Measurements from ENCODE around the gene HCFC1.

HCFC1 gene

DNA sequence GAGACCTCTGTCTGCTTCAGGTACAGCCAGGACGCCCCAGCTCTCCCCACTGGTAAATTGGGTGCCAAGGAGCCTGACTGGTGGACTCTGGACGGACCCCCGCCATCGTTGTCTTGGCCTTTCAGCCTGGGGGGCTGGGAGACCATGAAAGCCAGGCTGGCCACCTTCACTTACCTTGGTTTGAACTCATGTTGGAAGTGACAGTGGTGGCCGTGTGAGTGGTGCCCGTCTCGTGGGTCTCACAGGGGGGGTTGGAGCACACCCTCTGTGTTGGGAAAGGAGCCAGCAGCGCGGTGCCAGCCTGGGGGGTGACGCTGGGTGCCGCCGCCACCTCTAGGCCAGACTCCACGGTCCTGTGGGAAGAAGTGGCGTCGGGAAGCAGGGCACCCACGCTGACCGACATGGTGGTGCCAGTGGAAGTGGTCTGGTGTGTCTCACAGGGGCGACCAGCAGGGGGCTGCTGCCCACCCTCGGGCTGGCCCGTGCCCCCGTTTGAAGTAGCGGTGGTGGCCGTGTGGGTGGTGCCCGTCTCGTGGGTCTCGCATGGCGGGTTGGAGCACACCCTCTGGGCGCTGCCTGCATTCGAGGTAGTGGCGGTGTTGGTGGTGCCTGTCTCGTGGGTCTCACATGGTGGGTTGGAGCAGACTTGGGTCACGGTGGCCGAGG, 17.6 kb downstream of the HCFC1 start:
- Histone ChIP-seq H3K27ac (ENCODE audit: low read length) (no peak overlapping the region), H3K27me3 (ENCODE audit: low read depth, low read length) (no peaks in the 10 kb centered on the region), H3K4me1 (ENCODE audit: control insufficient read depth in 1 of 2, insufficient read depth in 2 of 2, low read length in 2 of 2) (peaks cover 0 to 22% of the 10 kb centered on the region in 2 donors), H3K9me3 (ENCODE audit: control insufficient read depth in 1 of 2, low read length in 2 of 2) (no peaks in the 10 kb centered on the region), H3K4me3 (ENCODE audit: low read depth in 1 of 2, low read length in 2 of 2) (peak overlapping the region in 1 of 2 donors; percentile 14), H3K36me3 (ENCODE audit: control insufficient read depth in 1 of 2, insufficient read depth in 2 of 2, low read length in 2 of 2) (peaks cover 8 to 56% of the 10 kb centered on the region in 2 donors)

GRCh38 chrX:153953342-153953830, 18.2 kb downstream of the HCFC1 start:
- H3K27me3 ChIP-seq (ENCODE audit: low read depth, low read length) = no peaks in the 10 kb centered on the region
- peak overlapping the region; percentile 73 for H3K27ac ChIP-seq (ENCODE audit: low read length)
- peaks cover 5 to 50% of the 10 kb centered on the region in 2 donors for H3K36me3 ChIP-seq (ENCODE audit: control insufficient read depth in 1 of 2, insufficient read depth in 2 of 2, low read length in 2 of 2)
- peaks cover 0 to 27% of the 10 kb centered on the region in 2 donors for H3K4me1 ChIP-seq (ENCODE audit: control insufficient read depth in 1 of 2, insufficient read depth in 2 of 2, low read length in 2 of 2)
- no peaks in the 10 kb centered on the region for H3K9me3 ChIP-seq (ENCODE audit: control insufficient read depth in 1 of 2, low read length in 2 of 2)
- peak overlapping the region in 1 of 2 donors; percentile 14 for H3K4me3 ChIP-seq (ENCODE audit: low read depth in 1 of 2, low read length in 2 of 2)

DNA sequence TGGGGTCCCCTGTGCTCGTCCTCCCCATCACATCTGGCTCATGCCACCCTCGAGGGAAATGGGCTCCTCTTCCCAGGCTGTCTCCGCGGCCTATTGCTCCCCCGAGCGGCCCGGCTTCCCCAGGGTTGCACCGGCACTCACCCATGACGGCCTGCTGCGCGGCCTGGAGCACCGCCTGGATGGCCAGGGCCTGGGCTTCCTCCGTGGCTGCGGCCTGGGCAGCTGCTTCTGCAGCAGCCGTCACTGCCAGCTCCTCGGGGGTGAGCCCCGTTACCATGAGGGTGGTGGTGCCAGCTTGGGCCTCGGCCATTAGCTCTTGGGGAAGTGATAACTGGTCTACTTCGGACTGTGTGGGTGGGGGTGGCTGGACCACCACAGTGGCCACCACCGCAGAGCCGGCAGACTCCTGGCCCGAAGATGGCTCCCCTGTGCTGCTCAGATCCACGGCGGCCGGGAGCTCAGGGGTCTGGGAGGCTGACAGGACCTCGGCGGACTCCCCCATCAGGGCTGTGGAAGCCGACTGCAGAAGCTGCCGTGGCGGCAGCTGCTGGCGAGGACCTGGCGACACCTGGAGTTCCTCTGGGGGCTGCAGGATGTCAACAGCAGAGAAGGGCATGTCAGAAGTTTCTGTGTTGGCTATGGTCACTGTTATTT, 19.1 kb downstream of the HCFC1 start:
- H3K4me1 ChIP-seq (ENCODE audit: control insufficient read depth in 1 of 2, insufficient read depth in 2 of 2, low read length in 2 of 2) = peaks cover 0 to 36% of the 10 kb centered on the region in 2 donors
- no peak overlapping the region for H3K4me3 ChIP-seq (ENCODE audit: low read depth in 1 of 2, low read length in 2 of 2)
- H3K36me3 ChIP-seq (ENCODE audit: control insufficient read depth in 1 of 2, insufficient read depth in 2 of 2, low read length in 2 of 2) = peaks cover 0 to 42% of the 10 kb centered on the region in 2 donors
- H3K27ac ChIP-seq (ENCODE audit: low read length) = peak overlapping the region; percentile 73
- no peaks in the 10 kb centered on the region for H3K27me3 ChIP-seq (ENCODE audit: low read depth, low read length)
- H3K9me3 ChIP-seq (ENCODE audit: control insufficient read depth in 1 of 2, low read length in 2 of 2) = no peaks in the 10 kb centered on the region

- Histone ChIP-seq H3K36me3 (ENCODE audit: control insufficient read depth in 1 of 2, insufficient read depth in 2 of 2, low read length in 2 of 2) (peaks cover 0 to 35% of the 10 kb centered on the region in 2 donors), H3K27ac (ENCODE audit: low read length) (no peak overlapping the region), H3K4me3 (ENCODE audit: low read depth in 1 of 2, low read length in 2 of 2) (no peak overlapping the region), H3K9me3 (ENCODE audit: control insufficient read depth in 1 of 2, low read length in 2 of 2) (no peaks in the 10 kb centered on the region), H3K4me1 (ENCODE audit: control insufficient read depth in 1 of 2, insufficient read depth in 2 of 2, low read length in 2 of 2) (peaks cover 0 to 42% of the 10 kb centered on the region in 2 donors), H3K27me3 (ENCODE audit: low read depth, low read length) (no peaks in the 10 kb centered on the region)
Measured at GRCh38 chrX:153951683-153952372, 19.8 kb downstream of the HCFC1 start.

DNA sequence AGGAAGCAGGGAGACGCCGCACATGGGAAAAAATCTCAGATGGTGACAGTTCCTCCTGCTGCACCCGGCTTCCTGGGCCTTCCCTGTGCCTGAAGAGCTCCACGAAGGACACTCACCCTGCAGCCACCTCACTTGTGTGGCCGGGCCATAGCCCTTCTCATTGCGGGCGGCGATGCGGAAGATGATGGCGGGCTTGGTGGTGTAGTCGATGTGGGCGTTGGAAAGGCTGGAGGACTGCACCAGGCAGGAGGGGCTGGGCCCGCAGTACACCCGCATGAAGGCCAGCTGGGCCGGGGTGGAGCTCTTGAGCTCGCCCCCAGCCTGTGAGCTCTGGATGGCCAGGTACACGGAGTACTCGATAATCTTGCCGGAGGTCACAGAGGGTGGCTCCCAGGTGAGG, 21.5 kb downstream of the HCFC1 start:
- no peak overlapping the region for H3K4me3 ChIP-seq (ENCODE audit: low read depth in 1 of 2, low read length in 2 of 2)
- peaks cover 0 to 25% of the 10 kb centered on the region in 2 donors for H3K36me3 ChIP-seq (ENCODE audit: control insufficient read depth in 1 of 2, insufficient read depth in 2 of 2, low read length in 2 of 2)
- H3K27me3 ChIP-seq (ENCODE audit: low read depth, low read length) = no peaks in the 10 kb centered on the region
- peaks cover 0 to 45% of the 10 kb centered on the region in 2 donors for H3K4me1 ChIP-seq (ENCODE audit: control insufficient read depth in 1 of 2, insufficient read depth in 2 of 2, low read length in 2 of 2)
- no peaks in the 10 kb centered on the region for H3K9me3 ChIP-seq (ENCODE audit: control insufficient read depth in 1 of 2, low read length in 2 of 2)
- H3K27ac ChIP-seq (ENCODE audit: low read length) = no peak overlapping the region

DNA sequence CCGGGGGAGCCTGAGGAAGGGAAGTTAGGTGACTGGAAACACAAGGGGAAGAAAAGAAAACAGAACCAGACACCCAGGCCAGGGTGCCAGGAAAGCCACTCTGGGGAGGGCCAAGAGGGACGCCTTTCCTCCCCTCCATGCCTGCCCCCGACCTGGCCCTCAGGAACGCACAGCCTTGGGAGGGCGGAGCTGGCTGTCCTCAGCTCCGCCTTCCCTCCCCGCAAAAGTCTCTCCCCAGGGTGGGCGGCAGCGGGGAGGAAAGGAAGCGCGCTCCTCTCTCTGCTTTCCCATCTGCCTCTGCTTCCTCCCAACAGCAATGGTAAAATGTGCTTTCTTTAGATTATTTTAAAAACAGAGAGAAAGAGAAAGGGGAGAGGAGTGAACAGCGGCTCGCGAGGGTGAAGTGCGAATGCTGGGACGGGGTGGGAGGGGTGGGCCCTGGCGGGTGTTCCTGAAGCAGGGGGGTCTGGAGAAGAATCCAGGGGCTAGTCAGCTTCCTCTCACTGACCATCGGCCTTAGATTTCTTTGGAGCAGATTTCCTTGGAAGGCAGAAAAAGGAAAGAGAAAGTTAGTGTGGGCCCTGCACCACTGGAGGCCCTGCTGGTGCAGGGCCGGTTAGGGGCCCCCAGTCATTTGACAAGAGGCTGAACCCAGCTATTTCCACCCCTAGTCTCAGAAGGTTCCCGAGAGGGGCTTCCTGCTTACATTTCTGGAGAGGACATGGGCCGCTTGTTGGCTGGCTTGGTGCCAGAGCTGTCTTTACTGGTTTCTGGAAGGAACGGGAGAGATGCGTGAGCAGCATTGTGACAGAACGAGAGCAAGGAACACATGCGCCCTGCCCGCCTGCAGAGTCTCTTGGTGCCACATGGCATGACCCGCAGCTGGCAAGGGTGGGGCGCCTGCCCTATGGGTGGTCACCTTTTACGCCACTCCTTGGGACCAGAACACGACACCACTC, 22.5 kb downstream of the HCFC1 start:
- Histone ChIP-seq H3K4me1 (ENCODE audit: control insufficient read depth in 1 of 2, insufficient read depth in 2 of 2, low read length in 2 of 2) (peaks cover 0 to 47% of the 10 kb centered on the region in 2 donors), H3K4me3 (ENCODE audit: low read depth in 1 of 2, low read length in 2 of 2) (no peak overlapping the region), H3K27me3 (ENCODE audit: low read depth, low read length) (no peaks in the 10 kb centered on the region), H3K36me3 (ENCODE audit: control insufficient read depth in 1 of 2, insufficient read depth in 2 of 2, low read length in 2 of 2) (peaks cover 0 to 15% of the 10 kb centered on the region in 2 donors), H3K9me3 (ENCODE audit: control insufficient read depth in 1 of 2, low read length in 2 of 2) (no peaks in the 10 kb centered on the region), H3K27ac (ENCODE audit: low read length) (no peak overlapping the region)

GRCh38 chrX:153948002-153948466, 23.6 kb downstream of the HCFC1 start:
- Histone ChIP-seq H3K27ac (ENCODE audit: low read length) (no peak overlapping the region), H3K27me3 (ENCODE audit: low read depth, low read length) (no peaks in the 10 kb centered on the region), H3K4me1 (ENCODE audit: control insufficient read depth in 1 of 2, insufficient read depth in 2 of 2, low read length in 2 of 2) (peaks cover 0 to 54% of the 10 kb centered on the region in 2 donors), H3K36me3 (ENCODE audit: control insufficient read depth in 1 of 2, insufficient read depth in 2 of 2, low read length in 2 of 2) (peaks cover 0 to 13% of the 10 kb centered on the region in 2 donors), H3K9me3 (ENCODE audit: control insufficient read depth in 1 of 2, low read length in 2 of 2) (no peaks in the 10 kb centered on the region), H3K4me3 (ENCODE audit: low read depth in 1 of 2, low read length in 2 of 2) (no peak overlapping the region)

DNA sequence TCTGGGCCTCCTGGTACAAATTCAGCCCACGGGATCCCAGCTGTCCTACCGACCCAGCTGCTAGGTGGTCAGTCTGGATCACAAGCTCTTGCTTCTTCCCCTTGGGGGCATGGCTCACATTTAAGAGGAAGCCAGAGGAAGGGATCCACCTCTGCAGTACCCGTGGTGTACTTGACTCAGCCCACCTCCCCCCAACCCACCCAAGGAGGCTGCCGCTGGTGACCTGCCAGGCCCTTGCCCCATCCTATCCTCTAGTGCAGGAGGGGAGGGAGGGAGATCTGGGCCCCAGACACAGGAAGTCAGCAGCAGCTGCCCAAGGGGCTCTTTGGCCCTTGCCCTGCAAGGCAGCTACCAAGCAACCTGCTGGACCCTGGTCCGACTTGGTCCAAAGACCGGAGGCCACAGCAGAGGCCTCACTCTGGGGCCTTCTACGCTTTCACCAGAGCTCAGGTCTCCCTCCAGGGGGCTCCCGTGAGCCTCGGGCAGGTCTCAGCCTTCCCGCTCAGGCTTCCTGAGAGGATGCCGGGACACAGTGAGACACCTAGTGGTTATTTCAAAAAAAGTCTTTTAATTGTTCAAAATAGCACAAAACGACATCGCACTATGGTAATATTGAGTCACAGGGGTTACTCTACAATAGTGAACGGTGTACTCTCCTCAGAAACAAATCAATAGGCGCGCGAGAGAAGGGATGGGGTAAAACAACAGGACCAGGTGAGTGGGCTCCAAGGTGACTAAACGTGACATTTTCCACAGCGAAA, 24.4 kb downstream of the HCFC1 start:
- Histone ChIP-seq H3K4me1 (ENCODE audit: control insufficient read depth in 1 of 2, insufficient read depth in 2 of 2, low read length in 2 of 2) (peaks cover 0 to 46% of the 10 kb centered on the region in 2 donors), H3K9me3 (ENCODE audit: control insufficient read depth in 1 of 2, low read length in 2 of 2) (no peaks in the 10 kb centered on the region), H3K27me3 (ENCODE audit: low read depth, low read length) (no peaks in the 10 kb centered on the region), H3K4me3 (ENCODE audit: low read depth in 1 of 2, low read length in 2 of 2) (no peak overlapping the region), H3K36me3 (ENCODE audit: control insufficient read depth in 1 of 2, insufficient read depth in 2 of 2, low read length in 2 of 2) (peaks cover 0 to 11% of the 10 kb centered on the region in 2 donors), H3K27ac (ENCODE audit: low read length) (no peak overlapping the region)

DNA sequence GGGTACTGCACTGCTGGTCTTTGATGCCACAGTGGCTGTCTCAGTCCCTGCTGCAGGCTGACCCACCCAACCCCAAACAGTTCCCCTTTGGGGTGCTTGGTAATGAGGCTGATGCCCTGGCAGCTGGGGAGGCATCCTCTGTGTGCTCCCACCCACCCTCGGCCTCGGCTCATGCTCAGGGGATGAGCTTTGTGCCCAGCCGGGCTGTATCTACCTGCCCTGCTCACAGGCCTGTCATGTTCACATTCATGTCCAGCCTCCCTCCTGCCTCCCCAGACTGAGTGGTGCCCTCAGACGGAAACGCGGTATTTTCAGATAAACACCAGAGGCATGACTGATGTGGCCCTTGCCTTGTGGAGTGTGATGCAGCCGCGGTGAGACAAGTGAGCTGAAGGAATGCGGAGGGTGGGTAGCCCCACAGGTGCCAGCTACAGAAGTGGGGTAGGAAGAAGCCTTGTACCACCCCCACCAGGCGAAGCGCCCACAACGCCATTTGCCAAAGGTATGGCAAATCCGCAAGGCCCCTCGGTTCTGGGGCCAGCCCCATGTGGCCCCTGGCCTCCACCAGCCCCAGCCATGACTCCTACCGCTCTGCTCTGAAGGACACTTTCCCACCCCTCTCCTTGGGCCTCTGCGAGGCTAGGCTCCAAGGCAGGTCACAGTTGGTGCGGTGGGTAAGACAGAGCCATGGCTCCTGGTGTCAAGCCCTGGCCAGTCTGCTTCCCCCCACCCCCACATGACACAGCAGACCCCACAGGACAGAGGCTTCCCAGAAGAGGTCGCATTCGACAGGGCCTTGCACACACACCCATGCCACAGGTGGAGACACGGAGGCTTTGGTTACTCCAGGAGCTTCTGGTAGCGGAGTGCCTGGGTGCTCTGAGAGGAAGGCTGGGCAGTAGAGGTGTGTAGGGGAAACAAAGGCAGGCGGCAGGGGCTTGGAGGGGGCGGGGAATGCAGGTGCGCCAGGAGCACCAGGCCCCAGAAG, 25.4 kb downstream of the HCFC1 start:
- Histone ChIP-seq H3K36me3 (ENCODE audit: control insufficient read depth in 1 of 2, insufficient read depth in 2 of 2, low read length in 2 of 2) (peaks cover 0 to 7% of the 10 kb centered on the region in 2 donors), H3K4me3 (ENCODE audit: low read depth in 1 of 2, low read length in 2 of 2) (no peak overlapping the region), H3K27ac (ENCODE audit: low read length) (no peak overlapping the region)

More for the DNA sequence above, 25.4 kb downstream of the HCFC1 start:
- Histone ChIP-seq H3K4me1 (ENCODE audit: control insufficient read depth in 1 of 2, insufficient read depth in 2 of 2, low read length in 2 of 2) (peaks cover 0 to 42% of the 10 kb centered on the region in 2 donors), H3K27me3 (ENCODE audit: low read depth, low read length) (no peaks in the 10 kb centered on the region), H3K9me3 (ENCODE audit: control insufficient read depth in 1 of 2, low read length in 2 of 2) (no peaks in the 10 kb centered on the region)

All from muscle layer of duodenum (tissue), 2 donors.